ENCODE measurements around the gene MRPS24.
"Not testable (repeated sequence)": the region's sequence is repeated elsewhere in the genome, so short reads cannot be mapped to it uniquely, and the experiment has no call there.

MRPS24 gene

GRCh38 chr7:43904533-43905208, 35.4 kb upstream of the MRPS24 start:
- H3K9ac ChIP-seq (ENCODE audit: low read depth, low read length): peak overlapping the region; percentile 74; the same call in 1 of the 2 replicates
- H3K4me3 ChIP-seq (ENCODE audit: low read depth in 1 of 2, low read length in 2 of 2): peak overlapping the region in 1 of 2 experiments; percentile 70; a peak in 2 of 4 replicates

GRCh38 chr7:43902542-43903054, 33.3 kb upstream of the MRPS24 start:
- no peak for ATAC-seq (ENCODE audit: insufficient read depth, low read depth)
- Histone ChIP-seq H3K4me2 (ENCODE audit: insufficient read depth, low read length) (no peak overlapping the region), H2AFZ (ENCODE audit: low read depth, low read length) (no peak overlapping the region), H3K27ac (ENCODE audit: low read length) (no peak overlapping the region), H3K79me2 (ENCODE audit: insufficient read depth, low read length) (peaks cover 83% of the 10 kb centered on the region), H3K4me3 (ENCODE audit: low read depth in 1 of 2, low read length in 2 of 2) (no peak overlapping the region), H3K27me3 (ENCODE audit: insufficient read depth, low read length, poor library complexity) (no peaks in the 10 kb centered on the region), H3K9ac (ENCODE audit: low read depth, low read length) (no peak overlapping the region), H4K20me1 (ENCODE audit: insufficient read depth, low read length) (peaks cover 32% of the 10 kb centered on the region; the same call in 1 of the 2 replicates), H3K4me1 (ENCODE audit: insufficient read depth, low read length) (peaks cover 31% of the 10 kb centered on the region), H3K9me3 (ENCODE audit: insufficient read depth, low read length, severe bottlenecking) (no peaks in the 10 kb centered on the region), H3K36me3 (ENCODE audit: insufficient read depth, low read length) (no peaks in the 10 kb centered on the region)
- no peak for TF ChIP-seq CTCF (IDR thresholded peaks at IDR 0.05; ENCODE audit: borderline replicate concordance, extremely low read depth, low read length, poor library complexity, severe bottlenecking)
- TF ChIP-seq EZH2 (IDR thresholded peaks at IDR 0.05; ENCODE audit: borderline replicate concordance, low read depth, low read length, severe bottlenecking): no peak
- no peak for DNase-seq

More at GRCh38 chr7:43904533-43905208, 35.4 kb upstream of the MRPS24 start:
- DNase-seq (no peak), ATAC-seq (ENCODE audit: insufficient read depth, low read depth) (no peak)
- Histone ChIP-seq H3K4me1 (ENCODE audit: insufficient read depth, low read length) (peaks cover 31% of the 10 kb centered on the region), H3K36me3 (ENCODE audit: insufficient read depth, low read length) (no peaks in the 10 kb centered on the region), H3K9me3 (ENCODE audit: insufficient read depth, low read length, severe bottlenecking) (no peaks in the 10 kb centered on the region), H3K4me2 (ENCODE audit: insufficient read depth, low read length) (peak overlapping the region; percentile 67), H2AFZ (ENCODE audit: low read depth, low read length) (no peak overlapping the region), H3K27ac (ENCODE audit: low read length) (no peak overlapping the region), H3K27me3 (ENCODE audit: insufficient read depth, low read length, poor library complexity) (no peaks in the 10 kb centered on the region), H4K20me1 (ENCODE audit: insufficient read depth, low read length) (peaks cover 27% of the 10 kb centered on the region; the same call in 1 of the 2 replicates), H3K79me2 (ENCODE audit: insufficient read depth, low read length) (peaks cover 65% of the 10 kb centered on the region)
- TF ChIP-seq CTCF (IDR thresholded peaks at IDR 0.05; ENCODE audit: borderline replicate concordance, extremely low read depth, low read length, poor library complexity, severe bottlenecking): no peak
- no peak for TF ChIP-seq EZH2 (IDR thresholded peaks at IDR 0.05; ENCODE audit: borderline replicate concordance, low read depth, low read length, severe bottlenecking)

GRCh38 chr7:43898571-43898970, 29.3 kb upstream of the MRPS24 start:
- DNase-seq; ATAC-seq (ENCODE audit: insufficient read depth, low read depth); H3K27ac ChIP-seq (ENCODE audit: low read length); H3K9ac ChIP-seq (ENCODE audit: low read depth, low read length); H3K9me3 ChIP-seq (ENCODE audit: insufficient read depth, low read length, severe bottlenecking); H3K4me1 ChIP-seq (ENCODE audit: insufficient read depth, low read length); H3K4me3 ChIP-seq (ENCODE audit: low read depth in 1 of 2, low read length in 2 of 2); H3K27me3 ChIP-seq (ENCODE audit: insufficient read depth, low read length, poor library complexity); H3K4me2 ChIP-seq (ENCODE audit: insufficient read depth, low read length); H2AFZ ChIP-seq (ENCODE audit: low read depth, low read length); H3K36me3 ChIP-seq (ENCODE audit: insufficient read depth, low read length): not testable (repeated sequence)
- Histone ChIP-seq H4K20me1 (ENCODE audit: insufficient read depth, low read length) (peaks cover 28% of the 10 kb centered on the region; the same call in 1 of the 2 replicates), H3K79me2 (ENCODE audit: insufficient read depth, low read length) (peaks cover 94% of the 10 kb centered on the region)

- Histone ChIP-seq H3K9me3 (ENCODE audit: insufficient read depth, low read length, severe bottlenecking) (no peaks in the 10 kb centered on the region), H3K27ac (ENCODE audit: low read length) (no peak overlapping the region), H3K79me2 (ENCODE audit: insufficient read depth, low read length) (peaks cover 94% of the 10 kb centered on the region), H3K27me3 (ENCODE audit: insufficient read depth, low read length, poor library complexity) (no peaks in the 10 kb centered on the region), H3K4me2 (ENCODE audit: insufficient read depth, low read length) (no peak overlapping the region), H4K20me1 (ENCODE audit: insufficient read depth, low read length) (peaks cover 32% of the 10 kb centered on the region; the same call in 1 of the 2 replicates), H3K4me3 (ENCODE audit: low read depth in 1 of 2, low read length in 2 of 2) (no peak overlapping the region), H3K36me3 (ENCODE audit: insufficient read depth, low read length) (no peaks in the 10 kb centered on the region), H3K4me1 (ENCODE audit: insufficient read depth, low read length) (no peaks in the 10 kb centered on the region), H3K9ac (ENCODE audit: low read depth, low read length) (no peak overlapping the region), H2AFZ (ENCODE audit: low read depth, low read length) (no peak overlapping the region)
- ATAC-seq (ENCODE audit: insufficient read depth, low read depth): no peak
- no peak for DNase-seq
- no peak for TF ChIP-seq EZH2 (IDR thresholded peaks at IDR 0.05; ENCODE audit: borderline replicate concordance, low read depth, low read length, severe bottlenecking)
- no peak for TF ChIP-seq CTCF (IDR thresholded peaks at IDR 0.05; ENCODE audit: borderline replicate concordance, extremely low read depth, low read length, poor library complexity, severe bottlenecking)
Measured at GRCh38 chr7:43895847-43896415, 26.6 kb upstream of the MRPS24 start.
